GF-D8 (cell line): ENCODE data around the gene PPM1J.
"Not testable (repeated sequence)": the region's sequence is repeated elsewhere in the genome, so short reads cannot be mapped to it uniquely, and the experiment has no call there.

Experiments
- DNase-seq: peaks from one replicate; lab custom pipeline; 2025; lab: John Stamatoyannopoulos, UW

Gene PPM1J

GRCh38 chr1:112721966-112722524, 6.9 kb upstream of the PPM1J start:
- DNase-seq: no peak

GRCh38 chr1:112721294-112721693, 6.2 kb upstream of the PPM1J start:
- not testable (repeated sequence) for DNase-seq

- DNase-seq: no peak
Measured at GRCh38 chr1:112720800-112721199, 5.7 kb upstream of the PPM1J start.

GRCh38 chr1:112719706-112720105, 4.6 kb upstream of the PPM1J start:
- DNase-seq: no peak

- no peak for DNase-seq
Measured at GRCh38 chr1:112718691-112719418, 3.7 kb upstream of the PPM1J start.

GRCh38 chr1:112717263-112717873, 2.2 kb upstream of the PPM1J start:
- DNase-seq: no peak

GRCh38 chr1:112716133-112716720, 1.1 kb upstream of the PPM1J start:
- DNase-seq: peak; percentile 12

GRCh38 chr1:112714313-112715263, 544 bp downstream of the PPM1J start:
- no peak for DNase-seq

GRCh38 chr1:112713466-112714312, 1.4 kb downstream of the PPM1J start:
- no peak for DNase-seq

GRCh38 chr1:112712701-112713128, 2.4 kb downstream of the PPM1J start:
- DNase-seq: no peak

- no peak for DNase-seq
Measured at GRCh38 chr1:112712191-112712590, 2.9 kb downstream of the PPM1J start.

- no peak for DNase-seq
Measured at GRCh38 chr1:112711670-112712069, 3.5 kb downstream of the PPM1J start.

GRCh38 chr1:112711041-112711440, 4.1 kb downstream of the PPM1J start:
- no peak for DNase-seq

GRCh38 chr1:112710586-112710985, 4.5 kb downstream of the PPM1J start:
- DNase-seq: no peak

- no peak for DNase-seq
Measured at GRCh38 chr1:112710159-112710558, 5.0 kb downstream of the PPM1J start.

GRCh38 chr1:112708489-112708888, 6.6 kb downstream of the PPM1J start:
- no peak for DNase-seq

- DNase-seq: no peak
Measured at GRCh38 chr1:112708002-112708448, 7.1 kb downstream of the PPM1J start.

GRCh38 chr1:112707221-112708001, 7.7 kb downstream of the PPM1J start:
- DNase-seq: peak; percentile 21

GRCh38 chr1:112706505-112707220, 8.5 kb downstream of the PPM1J start, which contains the start of gene RHOC:
TSS of gene RHOC (minus strand) at chr1:112707127. CDS start at chr1:112703799, 3,328 bp downstream.
- DNase-seq: no peak
